Large intestine (tissue), 3 donors: Measurements from ENCODE around the gene ROR2. TPM values are rescaled to one million over a fixed set of nuclear protein-coding genes. Genes with fewer than 3 reads are reported as not detected.

Experiments used
- DNase-seq, 2 donors: peaks; one replicate each; pipeline versions ENCODE4 v3.0.0 to v3.0.0-alpha.2; 2013
- H3K27ac ChIP-seq: one replicate; pipeline ENCODE4 v1.5.1; 2013; ENCODE audit warnings: low read length
- H3K27me3 ChIP-seq: 2 replicates; pipeline ENCODE4 v1.6.1; 2013; ENCODE audit warnings: low read length; ENCODE audit not compliant: control insufficient read depth, insufficient read depth
- H3K36me3 ChIP-seq: 2 replicates; pipeline ENCODE4 v1.6.1; 2013; ENCODE audit warnings: low read length; ENCODE audit not compliant: control insufficient read depth, insufficient read depth
- H3K4me1 ChIP-seq: one replicate; pipeline ENCODE4 v1.6.1; 2013; ENCODE audit warnings: low read length; ENCODE audit not compliant: control insufficient read depth, insufficient read depth
- H3K4me3 ChIP-seq: one replicate; pipeline ENCODE4 v1.5.1; 2013; ENCODE audit warnings: low read length
- H3K9me3 ChIP-seq: one replicate; pipeline ENCODE4 v1.6.1; 2013; ENCODE audit warnings: mild to moderate bottlenecking, low read depth, low read length, moderate library complexity; ENCODE audit not compliant: control insufficient read depth
- WGBS: methylation state at CpG from one replicate; pipeline ENCODE4 v1.1.5; 2013; ENCODE audit warnings: low lambda C conversion rate; ENCODE audit not compliant: insufficient coverage; 5-methylcytosine and 5-hydroxymethylcytosine counted together
- polyA plus RNA-seq: library from polyadenylated mRNA; unstranded; fragments of 120-200 nt; gene quantifications from one replicate; pipeline ENCODE4 v1.2.1, GENCODE V29; 2013

ROR2 gene
- polyA plus RNA-seq, 1 donor: 17.5 TPM

DNA sequence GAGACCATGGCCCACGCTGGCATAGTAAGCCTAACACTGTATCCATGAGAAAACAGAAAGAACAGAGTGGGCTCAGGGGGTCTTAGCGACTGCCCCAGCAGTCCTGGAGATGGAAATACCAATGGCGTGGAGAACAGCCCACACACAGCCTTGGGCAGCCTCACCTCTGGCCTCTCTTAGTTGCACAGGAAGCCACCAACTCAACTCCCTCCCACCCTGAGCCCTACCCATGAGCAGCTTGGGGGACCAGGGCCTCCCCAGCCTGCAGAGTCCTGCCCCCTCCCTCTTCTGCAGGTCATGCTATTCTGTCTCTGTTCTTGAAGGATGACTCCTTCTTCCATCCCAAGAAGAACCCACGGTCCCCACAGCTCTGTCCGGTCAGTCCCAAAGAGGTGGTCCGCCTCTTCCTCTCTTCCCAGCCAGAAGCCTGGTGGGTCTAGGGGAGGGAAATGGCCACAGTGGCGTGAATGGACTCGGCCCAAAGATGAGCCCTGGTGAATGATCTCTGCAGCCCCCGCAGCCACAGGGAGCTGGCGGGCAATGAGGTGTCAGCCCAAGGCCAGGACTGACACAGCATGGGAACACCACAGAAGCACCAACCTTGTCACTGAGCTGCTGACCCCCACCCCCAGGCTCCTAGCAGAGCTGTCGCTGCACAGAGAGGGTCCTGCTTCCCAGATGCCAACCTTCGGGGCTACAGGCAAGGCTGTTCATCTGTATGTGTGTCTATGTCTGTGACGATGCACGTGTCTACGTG lies 131.2 kb downstream of the ROR2 start:
- Histone ChIP-seq H3K27ac (no peak overlapping the region), H3K36me3 (no peaks in the 10 kb centered on the region)

DNA sequence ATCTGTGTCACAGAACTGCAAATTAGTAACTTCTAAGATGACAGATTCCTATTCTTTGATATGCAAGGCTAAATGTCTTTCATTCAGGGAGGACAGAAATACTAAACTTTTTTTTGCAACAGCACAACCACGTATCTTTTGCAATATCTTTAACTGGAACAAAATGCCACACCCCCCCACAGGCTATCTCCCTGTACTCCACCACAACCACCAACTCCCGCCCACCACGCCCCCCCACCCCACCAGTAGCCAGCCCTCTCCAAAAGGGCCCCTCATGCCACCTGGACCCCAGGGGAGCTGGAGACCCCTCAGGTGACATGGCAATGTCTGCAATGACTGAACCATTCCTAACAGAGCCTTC lies 131.8 kb downstream of the ROR2 start:
- no peaks in the 10 kb centered on the region for H3K9me3 ChIP-seq
- no peak overlapping the region for H3K4me3 ChIP-seq
- WGBS: no CpG with 5 or more reads among the region's 3 CpGs
- no peaks in the 10 kb centered on the region for H3K27me3 ChIP-seq
- no peak for DNase-seq
- peaks cover 15% of the 10 kb centered on the region for H3K4me1 ChIP-seq
- peak overlapping the region; percentile 43 for H3K27ac ChIP-seq
- H3K36me3 ChIP-seq: no peaks in the 10 kb centered on the region

More for the DNA sequence above, 131.2 kb downstream of the ROR2 start:
- no peak for DNase-seq
- no CpG with 5 or more reads among the region's 15 CpGs for WGBS
- Histone ChIP-seq H3K4me1 (peaks cover 15% of the 10 kb centered on the region), H3K9me3 (no peaks in the 10 kb centered on the region), H3K4me3 (no peak overlapping the region), H3K27me3 (no peaks in the 10 kb centered on the region)

DNA sequence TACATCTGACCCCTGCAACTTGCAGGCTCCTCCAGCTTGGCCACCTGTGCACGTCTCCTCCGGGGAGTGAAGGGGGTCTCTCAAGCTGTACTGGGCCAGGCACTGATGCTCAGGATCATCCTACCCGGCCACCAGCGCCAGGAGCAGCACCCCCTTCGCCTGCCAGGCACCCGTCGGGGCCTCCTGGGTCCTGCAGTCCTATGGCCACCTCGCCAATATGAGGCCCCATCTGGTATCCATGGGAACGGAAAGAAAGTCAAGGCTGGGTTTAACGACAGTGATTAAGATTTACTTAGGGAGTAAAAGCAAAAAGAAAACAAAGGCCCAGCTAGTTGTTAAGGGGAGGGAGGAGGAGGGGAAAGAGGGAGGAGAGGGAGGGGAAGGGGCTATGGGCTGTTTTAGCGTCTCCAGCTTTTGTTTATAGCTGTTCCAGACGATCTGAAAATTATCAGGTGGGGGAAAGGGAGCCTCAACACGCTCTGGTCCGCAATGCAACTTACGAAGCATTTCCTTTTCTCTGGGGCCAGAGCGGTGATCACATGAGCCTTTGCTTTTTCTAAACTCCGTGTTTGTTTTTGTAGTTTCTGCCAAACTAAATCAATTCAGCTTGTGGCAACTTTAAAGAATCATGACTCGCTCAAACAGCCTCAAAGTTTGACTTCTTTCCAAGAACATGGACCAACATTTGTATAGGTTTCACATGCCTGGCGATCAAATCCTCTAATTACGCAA lies 132.4 kb downstream of the ROR2 start:
- no peaks in the 10 kb centered on the region for H3K27me3 ChIP-seq
- DNase-seq: peak; percentile 53 to 81
- 76% methylated on average over 3 of the region's 20 CpGs for WGBS
- H3K36me3 ChIP-seq: no peaks in the 10 kb centered on the region
- peaks cover 15% of the 10 kb centered on the region for H3K4me1 ChIP-seq
- no peaks in the 10 kb centered on the region for H3K9me3 ChIP-seq
- H3K27ac ChIP-seq: peak overlapping the region; percentile 43
- peak overlapping the region; percentile 14 for H3K4me3 ChIP-seq

DNA sequence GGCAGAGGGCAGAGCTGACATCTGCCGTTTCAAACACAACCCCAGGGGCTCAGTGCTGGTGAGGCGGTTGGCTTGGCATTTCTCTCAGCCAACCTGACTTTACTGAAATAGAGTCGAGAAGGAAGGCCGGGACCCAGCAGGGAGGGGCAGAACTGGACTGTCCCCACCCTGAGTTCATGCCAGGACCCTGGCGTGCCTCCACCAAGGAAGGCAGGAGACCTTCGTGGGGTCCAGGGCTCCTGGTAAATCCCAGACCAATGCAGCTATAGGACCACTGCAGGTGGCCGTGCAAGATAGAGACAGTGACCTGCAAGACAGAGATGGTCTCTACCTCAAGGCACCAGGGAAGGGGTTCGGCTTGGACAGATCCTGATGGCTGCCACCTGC lies 132.9 kb downstream of the ROR2 start:
- H3K36me3 ChIP-seq: no peaks in the 10 kb centered on the region
- DNase-seq: no peak
- H3K9me3 ChIP-seq: no peaks in the 10 kb centered on the region
- no peaks in the 10 kb centered on the region for H3K27me3 ChIP-seq
- no peak overlapping the region for H3K4me3 ChIP-seq
- peak overlapping the region; percentile 43 for H3K27ac ChIP-seq
- WGBS: no CpG with 5 or more reads among the region's 8 CpGs
- H3K4me1 ChIP-seq: peaks cover 15% of the 10 kb centered on the region

DNA sequence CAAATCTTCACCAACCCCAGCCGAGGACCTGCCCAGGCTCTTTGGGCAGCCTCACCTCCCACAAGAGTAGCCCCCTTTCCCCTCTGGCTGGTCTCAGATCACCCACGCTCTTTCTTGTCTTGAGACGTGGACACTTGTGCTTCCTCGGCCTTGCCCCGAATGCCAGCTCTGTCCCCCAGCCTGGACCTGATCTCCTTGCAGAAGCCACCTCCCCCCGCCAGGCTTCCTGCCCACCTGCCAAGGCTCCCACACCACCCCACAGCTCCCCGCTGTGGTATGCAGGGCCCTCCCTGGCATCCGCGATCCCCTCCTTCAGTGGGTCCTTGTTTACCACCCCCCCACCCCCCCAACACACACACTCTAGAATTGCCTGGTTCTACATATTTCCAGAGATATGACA lies 133.7 kb downstream of the ROR2 start:
- DNase-seq: no peak
- H3K9me3 ChIP-seq: no peaks in the 10 kb centered on the region
- no peaks in the 10 kb centered on the region for H3K27me3 ChIP-seq
- no peak overlapping the region for H3K27ac ChIP-seq
- no peak overlapping the region for H3K4me3 ChIP-seq
- peaks cover 15% of the 10 kb centered on the region for H3K4me1 ChIP-seq
- H3K36me3 ChIP-seq: no peaks in the 10 kb centered on the region
- WGBS: no CpG with 5 or more reads among the region's 9 CpGs

DNA sequence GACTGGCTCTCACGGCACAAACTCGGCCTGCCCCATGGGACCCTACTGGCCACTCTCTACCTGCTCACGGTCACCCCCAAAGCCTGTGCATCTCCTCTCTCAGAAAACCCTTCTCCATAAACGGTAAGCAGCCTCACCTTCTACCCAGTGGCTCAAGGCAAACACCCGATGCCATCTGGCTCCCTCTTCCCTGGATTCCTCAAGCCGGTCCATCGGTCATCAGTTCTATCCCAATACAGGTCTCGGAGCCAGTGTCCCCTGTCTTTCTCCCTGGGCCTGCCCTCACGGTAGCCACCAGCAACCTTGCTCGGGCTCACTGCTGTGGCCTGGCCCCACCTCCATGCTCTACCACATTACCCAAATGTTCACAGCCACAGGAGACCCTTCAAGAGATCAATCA lies 134.1 kb downstream of the ROR2 start:
- H3K36me3 ChIP-seq: no peaks in the 10 kb centered on the region
- no peaks in the 10 kb centered on the region for H3K27me3 ChIP-seq
- H3K27ac ChIP-seq: no peak overlapping the region
- peaks cover 15% of the 10 kb centered on the region for H3K4me1 ChIP-seq
- H3K9me3 ChIP-seq: no peaks in the 10 kb centered on the region
- H3K4me3 ChIP-seq: no peak overlapping the region
- DNase-seq: no peak
- whole genome bisulfite sequencing: 100% methylated on average over 1 of the region's 10 CpGs

DNA sequence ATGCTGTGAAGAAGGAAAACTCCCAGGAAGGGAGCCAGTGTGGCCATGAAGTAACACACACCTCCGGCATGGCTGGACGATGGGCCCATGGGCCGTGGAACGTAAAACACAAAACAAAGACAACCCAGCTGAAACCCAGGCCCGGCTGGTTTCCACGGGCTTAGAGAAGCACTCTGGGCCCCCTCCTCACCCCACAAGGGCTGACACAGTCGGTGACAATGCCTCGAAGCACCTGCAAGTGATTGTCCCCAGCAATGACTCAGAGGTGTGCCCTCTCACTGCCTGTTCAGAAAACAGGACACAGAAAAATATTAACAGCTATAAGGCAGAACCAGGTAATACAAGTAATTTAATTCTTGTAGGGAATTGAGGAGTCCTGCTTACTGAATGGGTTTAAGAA lies 135.3 kb downstream of the ROR2 start:
- H3K36me3 ChIP-seq: no peaks in the 10 kb centered on the region
- H3K4me1 ChIP-seq: peaks cover 15% of the 10 kb centered on the region
- no peak overlapping the region for H3K27ac ChIP-seq
- no peaks in the 10 kb centered on the region for H3K9me3 ChIP-seq
- H3K4me3 ChIP-seq: no peak overlapping the region
- DNase-seq: no peak
- WGBS: no CpG with 5 or more reads among the region's 8 CpGs
- no peaks in the 10 kb centered on the region for H3K27me3 ChIP-seq

DNA sequence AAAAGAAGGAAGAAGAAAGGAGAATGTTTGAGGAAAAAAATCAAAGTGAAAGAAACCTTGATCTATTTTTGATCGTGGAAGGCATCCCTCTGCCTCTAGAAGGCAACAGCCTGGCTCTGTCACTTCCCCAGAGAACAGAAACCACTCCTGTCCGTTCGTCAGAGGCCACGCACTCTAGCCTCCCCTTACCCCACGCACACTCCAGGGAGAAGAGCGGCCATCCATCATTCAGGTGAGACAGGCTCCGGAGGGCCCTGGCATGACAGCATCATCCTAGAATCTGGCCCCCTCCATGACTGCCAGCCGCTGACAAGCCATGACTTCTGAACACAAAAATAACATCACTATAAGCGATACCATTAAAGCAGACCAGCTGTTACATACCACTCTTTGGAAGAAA lies 135.8 kb downstream of the ROR2 start:
- Histone ChIP-seq H3K27ac (no peak overlapping the region), H3K4me3 (no peak overlapping the region), H3K27me3 (no peaks in the 10 kb centered on the region), H3K36me3 (no peaks in the 10 kb centered on the region), H3K4me1 (peaks cover 15% of the 10 kb centered on the region), H3K9me3 (no peaks in the 10 kb centered on the region)
- no peak for DNase-seq
- no CpG with 5 or more reads among the region's 9 CpGs for WGBS

DNA sequence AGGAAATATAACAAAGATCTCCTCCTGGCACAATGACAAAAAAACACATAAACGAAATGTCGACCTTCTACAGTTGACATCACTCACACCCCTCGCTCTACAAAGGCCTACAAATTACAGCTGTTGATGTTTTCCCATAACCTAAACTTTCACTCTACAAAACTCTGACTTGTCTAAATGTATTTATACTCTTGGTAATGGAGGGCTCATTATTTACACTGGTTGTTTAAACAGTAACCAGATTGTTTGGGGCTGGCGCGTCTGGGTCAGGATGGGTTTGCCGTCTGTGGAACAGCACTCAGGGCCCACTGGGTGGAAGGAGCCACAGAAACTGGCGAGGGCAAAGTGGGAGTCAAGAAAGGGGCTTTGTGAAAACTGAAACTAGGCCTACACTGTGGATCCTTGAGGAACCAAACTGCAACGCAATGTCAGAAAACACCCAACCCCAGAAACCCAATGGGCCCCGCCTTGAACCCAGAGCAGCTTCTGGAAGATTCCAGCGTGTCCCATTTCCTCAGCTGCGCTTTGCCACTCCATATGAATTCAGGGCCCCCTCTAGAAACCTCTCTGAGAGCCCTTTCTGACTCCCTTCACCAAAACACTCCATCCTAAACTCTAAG lies 136.7 kb downstream of the ROR2 start:
- peaks cover 15% of the 10 kb centered on the region for H3K4me1 ChIP-seq
- DNase-seq: no peak

DNA sequence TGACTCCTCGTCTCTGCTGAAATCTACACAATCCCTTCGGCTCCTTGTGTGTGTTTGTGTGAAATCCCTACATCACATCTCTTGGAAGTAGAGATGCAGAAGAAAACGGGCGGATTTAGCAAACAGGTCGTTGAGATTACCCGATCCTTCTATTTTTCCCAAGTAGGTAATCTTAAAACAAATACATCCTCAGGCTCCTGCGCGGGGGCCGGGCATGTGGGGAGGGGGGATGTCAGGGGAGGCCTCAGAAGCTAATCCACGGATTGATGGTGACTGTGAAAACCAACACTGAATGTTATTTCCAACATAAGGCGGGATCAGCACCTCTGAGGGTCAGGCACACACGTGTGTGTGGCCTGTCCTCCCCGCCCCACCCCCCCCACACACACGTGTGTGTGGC lies 137.8 kb downstream of the ROR2 start:
- no peak for DNase-seq
- Histone ChIP-seq H3K27me3 (no peaks in the 10 kb centered on the region), H3K36me3 (no peaks in the 10 kb centered on the region), H3K4me1 (peaks cover 6% of the 10 kb centered on the region), H3K4me3 (no peak overlapping the region), H3K9me3 (no peaks in the 10 kb centered on the region), H3K27ac (no peak overlapping the region)
- WGBS: no CpG with 5 or more reads among the region's 14 CpGs

More for the DNA sequence above, 136.7 kb downstream of the ROR2 start:
- H3K9me3 ChIP-seq: no peaks in the 10 kb centered on the region
- WGBS: 100% methylated on average over 1 of the region's 11 CpGs
- no peaks in the 10 kb centered on the region for H3K36me3 ChIP-seq
- no peaks in the 10 kb centered on the region for H3K27me3 ChIP-seq
- H3K27ac ChIP-seq: peak overlapping the region; percentile 10
- no peak overlapping the region for H3K4me3 ChIP-seq
